Measurements from ENCODE around the gene DBH. TPM values are rescaled to one million over a fixed set of nuclear protein-coding genes. Genes with fewer than 3 reads are reported as not detected.

The DBH gene
- total RNA-seq, 1 donor from 2014 or later: not detected

DNA sequence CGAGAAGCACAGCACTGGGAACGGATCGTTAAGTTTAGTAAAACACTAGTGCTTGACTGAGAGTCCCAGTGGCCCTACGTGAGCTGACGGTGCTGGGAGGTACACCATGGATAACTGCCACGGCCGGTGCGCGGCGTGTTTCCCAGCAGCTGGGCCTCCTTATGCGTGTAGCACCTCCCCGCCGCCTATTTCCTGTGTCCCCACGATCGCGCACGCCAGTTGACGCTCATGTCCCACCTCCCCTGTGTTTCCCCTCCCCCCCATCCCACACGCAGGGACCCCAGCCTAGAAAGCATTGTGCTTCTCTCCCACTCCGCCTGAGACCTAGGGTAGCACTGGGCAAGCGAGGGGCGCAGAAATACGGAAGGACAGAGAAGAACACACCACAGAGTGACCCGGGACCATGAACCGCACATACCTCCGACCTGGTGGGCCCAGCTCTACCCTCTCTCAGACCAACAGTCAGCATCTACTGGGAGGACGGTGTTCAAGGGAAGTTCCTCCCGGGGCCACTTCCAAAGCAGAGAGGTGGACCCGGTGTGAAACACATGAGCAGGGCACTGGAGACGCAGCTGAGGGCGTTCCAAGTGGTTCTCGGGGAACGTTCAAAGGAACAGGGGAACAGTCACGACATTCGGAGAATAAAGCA, 45.6 kb downstream of the DBH start:
- DNase-seq (ENCODE audit: low read depth, low spot score): no peak

DNA sequence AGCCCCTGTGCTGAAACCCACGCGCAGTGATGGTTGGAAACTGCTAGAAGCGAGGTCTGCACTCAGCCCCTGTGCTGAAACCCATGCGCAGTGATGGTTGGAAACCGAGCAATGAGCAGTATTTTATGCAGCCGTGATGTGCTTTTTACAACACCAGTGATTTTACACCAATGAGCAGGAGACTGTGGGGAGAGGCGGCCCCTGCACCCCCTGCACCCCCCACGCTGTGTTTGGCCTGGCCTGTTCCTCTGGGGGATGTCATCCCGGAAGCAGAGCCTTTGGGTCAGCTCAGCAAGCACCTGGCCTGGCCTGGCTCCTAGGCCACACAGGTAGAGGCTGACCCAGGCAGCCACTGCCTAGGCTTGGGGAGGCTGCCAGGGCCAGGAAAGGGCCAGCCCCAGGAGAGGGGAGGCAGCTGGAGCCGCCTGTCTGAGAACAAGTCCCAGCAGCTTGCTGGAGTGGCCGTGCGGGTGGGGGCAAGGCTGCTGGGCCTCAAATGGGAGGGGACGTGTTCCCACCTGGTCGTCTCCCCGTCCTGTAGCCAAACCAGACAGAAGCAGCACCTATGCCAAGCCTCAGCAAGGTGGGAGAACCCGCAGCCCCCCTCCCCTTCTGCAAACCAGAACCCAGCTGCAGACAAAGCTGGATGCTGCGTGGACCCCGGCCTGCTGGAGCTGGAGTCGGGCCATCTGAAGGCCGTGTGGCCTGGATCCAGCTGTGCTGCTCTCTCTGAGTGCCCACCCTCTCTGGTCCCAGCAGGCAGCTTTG, 46.8 kb downstream of the DBH start:
- DNase-seq (ENCODE audit: low read depth, low spot score): no peak

DNA sequence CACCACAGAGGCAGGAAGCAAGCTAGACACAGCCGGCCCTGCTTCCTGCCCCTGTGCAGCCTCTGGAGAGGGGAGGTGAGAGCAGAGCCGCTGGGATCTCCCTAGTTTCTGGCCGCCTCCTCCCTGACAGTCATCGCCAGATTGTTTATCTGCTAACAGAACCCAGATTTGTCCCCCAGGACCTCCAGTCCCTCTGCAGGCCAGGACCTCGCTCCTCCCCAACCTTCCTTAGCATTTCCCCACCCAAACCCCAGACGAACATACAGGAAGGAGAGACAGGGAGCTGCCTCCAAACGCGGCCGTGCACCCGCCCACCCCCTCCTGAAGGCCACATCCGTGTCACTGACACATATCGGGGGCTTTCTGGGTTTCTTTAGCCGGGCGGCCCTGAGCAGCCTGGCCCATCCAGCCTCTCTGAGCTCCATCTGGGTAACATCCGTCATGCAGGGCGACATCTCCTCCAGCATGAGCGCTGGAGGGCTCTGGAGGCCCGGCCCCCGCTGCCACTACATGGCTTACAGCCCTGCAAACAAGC, 47.5 kb downstream of the DBH start:
- no peak for DNase-seq (ENCODE audit: low read depth, low spot score)

DNA sequence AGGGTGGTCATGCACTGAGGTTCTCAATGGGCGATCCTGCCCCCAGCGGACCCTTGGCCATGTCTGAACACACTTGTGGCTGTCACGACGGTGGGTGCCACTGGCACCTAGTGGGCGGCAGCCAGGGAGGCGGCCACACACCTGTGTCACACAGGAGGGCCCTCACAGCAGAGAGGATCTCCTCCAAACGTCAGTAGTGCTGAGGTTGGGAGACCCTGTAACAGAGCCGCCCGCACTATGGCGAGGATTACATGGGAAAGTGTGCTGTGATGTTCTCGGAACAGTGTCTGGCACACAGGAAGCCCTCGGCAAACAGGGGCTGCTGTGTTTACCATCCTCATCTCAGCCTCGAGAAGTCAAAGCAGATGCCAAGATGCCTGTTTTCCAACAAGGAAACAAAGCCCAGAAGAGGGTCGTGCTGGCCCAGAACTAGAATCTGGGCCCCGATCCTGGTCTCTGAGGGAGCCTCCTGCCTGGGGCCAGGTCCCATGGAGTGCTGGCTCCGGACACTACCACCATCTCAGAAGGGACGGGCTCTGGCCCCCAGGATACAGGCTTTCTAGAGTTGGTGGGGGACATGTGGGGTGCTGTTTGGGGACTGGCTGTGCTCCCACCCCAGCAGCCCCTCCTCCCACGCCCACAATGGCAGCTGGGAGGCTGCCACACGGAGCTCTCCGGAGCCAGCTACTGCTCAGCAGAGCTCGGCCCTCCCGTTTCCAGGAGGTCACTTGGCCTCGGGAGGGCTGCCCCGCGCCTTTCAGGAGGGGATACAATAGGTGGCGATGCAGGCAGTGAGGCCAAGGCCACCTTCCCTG, 48.2 kb downstream of the DBH start:
- no peak for DNase-seq (ENCODE audit: low read depth, low spot score)

DNA sequence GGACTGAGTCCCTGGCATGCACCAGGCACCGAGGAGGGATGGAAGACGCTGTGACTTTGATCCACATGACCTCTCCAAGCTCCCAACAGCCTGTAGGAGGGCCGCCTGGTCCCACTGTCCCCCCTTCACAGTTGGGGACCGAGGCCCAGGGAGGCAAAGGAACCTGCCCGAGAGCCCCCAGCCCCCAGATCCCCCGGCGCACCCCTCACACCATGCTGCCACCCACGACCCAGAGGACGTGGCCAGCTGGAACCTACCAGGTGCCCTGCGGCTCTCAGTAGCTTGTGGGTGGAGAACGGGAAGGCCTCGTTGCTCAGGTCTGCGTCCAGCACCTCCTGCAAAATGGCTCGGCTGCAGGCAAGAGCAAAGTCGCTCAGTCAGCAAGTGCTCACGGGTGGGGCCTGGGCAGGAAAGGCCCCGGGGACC, 48.8 kb downstream of the DBH start:
- DNase-seq (ENCODE audit: low read depth, low spot score): no peak

DNA sequence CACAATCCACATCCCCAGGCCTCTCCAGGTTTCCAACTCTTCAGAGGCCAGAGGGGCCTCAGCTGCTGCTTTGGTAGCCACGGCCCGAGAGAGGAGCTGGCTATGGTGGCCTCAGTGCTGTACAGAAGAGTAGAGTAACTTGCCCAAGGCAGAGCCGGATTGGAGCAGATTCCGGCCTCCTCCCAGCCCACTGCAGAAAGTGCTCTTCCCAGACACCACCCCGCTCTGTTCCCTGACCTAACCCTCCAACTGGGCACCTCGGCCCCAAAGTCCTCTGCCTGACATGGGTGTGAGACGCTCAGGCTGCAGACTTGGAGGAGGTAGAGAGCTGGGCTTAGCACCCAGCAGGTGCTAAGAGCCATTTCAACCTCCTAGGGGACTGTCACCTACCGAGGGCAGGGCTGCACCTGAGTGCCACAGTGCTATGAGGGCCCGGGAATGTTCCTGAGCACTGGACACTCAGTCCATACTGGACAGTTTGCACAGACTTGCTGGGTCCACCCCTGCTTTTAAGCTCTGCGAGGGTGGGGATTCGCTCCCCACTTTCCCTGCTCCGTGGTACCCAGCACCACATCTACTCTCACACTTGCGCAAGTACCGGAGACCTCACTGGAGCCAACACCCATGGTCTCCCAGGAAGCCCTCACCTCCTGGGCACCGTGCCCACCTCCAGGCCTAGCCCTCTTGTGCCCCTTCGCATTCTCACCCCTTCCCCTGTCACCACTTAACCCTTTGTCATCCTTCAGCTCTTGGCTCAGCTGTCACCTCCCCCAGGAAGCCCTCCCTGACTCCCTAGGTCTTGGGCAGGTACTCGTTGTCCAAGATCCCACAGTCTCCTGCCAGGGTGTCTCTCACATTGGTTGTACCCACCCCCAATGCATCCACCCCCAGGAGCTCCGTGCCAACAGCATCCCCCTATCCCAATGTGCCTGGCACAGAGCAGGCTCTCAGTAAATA, 49.8 kb downstream of the DBH start:
- DNase-seq (ENCODE audit: low read depth, low spot score): no peak

DNA sequence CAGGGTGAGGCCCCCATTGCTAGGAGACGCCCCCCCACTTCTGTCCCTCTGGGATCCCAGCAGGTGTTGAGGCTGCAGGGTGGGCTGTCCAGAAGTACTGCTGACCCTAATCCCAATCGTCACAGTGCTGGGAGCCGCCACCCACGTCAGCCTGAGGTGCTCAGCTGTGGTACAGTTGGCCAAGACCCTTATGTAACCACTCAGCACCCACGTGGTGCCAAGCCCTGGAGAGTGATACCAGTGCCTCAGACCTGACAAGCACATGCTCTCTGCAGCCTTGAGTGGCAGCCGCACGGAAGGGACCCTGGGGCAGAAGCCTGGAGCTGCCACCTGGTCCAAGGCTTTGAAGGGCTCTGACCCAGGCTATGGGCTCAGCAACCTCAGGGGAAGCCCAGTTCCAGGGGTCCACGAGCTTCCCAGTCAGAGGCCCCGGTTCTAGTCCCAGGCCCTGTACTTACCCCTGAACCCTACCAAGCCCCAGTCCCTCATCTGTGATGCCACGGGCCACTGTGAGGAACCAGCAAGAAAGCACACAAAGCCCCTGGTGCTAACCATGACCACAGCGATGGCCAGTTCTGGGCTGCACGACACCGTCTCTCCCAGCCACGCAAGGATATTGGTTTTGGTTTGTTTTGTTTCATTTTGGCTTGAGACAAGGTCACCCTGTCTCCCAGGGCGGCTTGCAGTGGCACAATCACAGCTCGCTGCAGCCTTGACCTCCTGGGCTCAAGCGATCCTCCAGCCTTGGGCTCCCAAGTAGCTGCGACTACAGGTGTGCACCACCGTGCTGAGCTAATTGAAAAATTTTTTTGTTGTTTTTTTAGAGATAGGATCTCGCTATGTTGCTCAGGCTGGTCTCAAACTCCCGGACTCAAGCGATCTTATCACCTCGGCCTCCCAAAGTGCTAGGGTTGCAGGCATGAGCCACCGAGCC, 50.7 kb downstream of the DBH start:
- no peak for DNase-seq (ENCODE audit: low read depth, low spot score)

DNA sequence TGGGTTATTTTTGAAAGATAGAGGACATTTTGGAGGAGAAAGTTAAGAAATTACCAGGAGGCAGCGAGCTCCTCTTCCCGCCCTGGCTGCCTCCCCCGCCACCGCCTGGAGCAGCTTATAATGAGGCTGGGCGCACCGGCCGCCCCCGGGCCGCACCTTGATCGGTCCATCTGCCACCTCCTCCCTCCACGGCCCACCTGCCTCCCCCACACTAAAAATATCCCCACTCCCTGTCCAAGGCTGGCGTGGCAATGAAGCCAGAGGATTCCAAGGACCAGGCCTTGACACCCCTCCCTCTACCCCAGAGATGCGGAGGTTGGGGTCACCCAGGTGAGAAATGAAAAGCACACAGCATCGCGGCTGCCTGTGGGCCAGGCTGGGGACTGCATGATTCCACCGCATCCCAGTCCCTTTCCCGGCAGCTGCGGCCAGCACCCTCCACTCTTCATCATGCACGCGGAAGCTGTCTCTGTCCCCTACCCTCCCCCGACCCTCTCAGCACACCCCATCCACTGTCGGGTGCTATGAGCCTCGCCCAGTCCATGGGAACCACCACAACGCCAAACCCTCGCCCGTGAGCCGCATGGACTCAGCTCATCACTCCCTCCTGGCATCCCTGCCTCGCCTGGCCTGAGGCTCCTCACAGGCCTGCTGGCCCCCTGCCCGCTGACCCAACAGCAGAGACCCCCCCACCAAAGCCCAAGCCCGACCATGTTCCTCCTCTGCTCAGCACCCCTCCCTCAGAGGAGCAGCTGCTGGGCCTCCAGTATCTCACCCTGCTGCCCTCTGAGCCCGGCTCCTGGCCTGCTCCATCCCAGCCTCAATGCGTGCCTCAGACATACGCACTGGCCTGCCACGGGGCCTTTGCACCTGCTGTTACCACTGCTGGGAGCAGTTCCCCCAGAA, 51.9 kb downstream of the DBH start:
- no peak for DNase-seq (ENCODE audit: low read depth, low spot score)

DNA sequence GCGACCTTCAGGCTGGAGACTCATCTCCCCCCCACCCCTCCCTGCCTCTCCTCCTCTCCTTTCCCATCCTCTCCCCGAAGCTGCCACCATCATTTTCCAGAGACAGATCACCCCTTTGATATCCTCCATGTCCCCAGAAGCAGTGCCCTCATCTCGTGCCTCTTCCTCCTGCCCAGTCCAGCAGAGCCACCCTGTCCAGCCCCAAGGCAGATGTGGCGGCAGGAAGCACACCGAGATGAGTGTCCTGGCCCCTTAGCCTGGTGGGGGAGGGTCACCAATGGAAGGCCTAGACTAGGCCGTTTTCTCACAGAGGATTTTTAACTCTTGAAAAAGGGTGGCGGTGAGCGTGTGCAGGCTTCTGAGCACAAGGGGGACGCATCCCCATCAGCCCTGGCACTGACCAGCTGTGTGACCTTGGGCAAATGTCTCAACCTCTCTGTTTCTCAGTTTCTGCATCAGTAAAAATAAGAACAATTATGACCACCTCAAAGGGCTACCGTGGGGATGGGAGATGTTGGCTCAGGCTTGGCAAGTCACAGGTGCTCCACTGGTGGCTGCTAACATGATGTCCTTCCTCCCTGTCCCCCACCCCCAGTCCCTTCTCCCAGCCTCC, 53.1 kb downstream of the DBH start:
- DNase-seq (ENCODE audit: low read depth, low spot score): no peak

DNA sequence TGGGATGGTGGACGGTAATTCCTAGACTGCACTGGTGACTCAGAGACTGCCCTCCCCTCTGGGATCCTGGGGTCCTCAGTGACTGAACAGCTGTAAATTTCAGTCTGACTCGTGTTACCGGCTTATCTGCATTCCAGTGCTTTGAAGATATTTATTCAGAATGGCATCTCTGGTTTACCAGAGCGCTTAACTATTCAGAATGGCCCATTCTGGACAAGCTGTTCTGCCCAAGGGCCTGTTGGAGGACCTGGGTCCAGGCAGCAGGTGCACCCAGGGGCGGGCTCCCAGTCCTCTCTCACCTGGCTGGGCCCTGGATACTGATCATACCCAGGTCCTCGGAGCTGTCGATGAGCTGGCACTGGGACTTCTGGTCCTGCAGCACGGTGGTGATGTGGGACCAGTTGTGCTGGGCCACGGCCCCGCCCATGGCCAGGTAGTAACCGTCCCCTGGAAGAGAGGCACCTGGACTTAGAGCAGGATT, 54.0 kb downstream of the DBH start:
- no peak for DNase-seq (ENCODE audit: low read depth, low spot score)

DNA sequence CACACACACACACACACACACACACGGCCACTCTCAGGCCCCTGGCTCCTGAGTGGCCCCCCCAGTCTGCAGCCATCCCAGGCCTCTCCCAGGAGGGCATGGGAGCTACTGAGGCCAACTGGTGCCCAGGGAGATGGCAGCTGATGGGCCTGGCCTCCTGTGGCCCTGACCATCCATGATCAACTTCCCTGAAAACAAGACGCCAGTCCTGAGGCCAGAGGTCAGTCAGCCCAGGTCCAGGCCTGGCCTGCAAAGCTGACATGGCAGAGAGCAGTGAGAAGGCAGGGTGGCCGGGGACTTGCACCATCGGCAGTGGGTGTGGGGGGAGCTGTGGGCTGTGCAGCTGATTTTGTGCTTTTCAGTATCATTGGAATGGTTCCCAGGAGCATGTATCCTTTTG, 55.0 kb downstream of the DBH start:
- DNase-seq (ENCODE audit: low read depth, low spot score): no peak

DNA sequence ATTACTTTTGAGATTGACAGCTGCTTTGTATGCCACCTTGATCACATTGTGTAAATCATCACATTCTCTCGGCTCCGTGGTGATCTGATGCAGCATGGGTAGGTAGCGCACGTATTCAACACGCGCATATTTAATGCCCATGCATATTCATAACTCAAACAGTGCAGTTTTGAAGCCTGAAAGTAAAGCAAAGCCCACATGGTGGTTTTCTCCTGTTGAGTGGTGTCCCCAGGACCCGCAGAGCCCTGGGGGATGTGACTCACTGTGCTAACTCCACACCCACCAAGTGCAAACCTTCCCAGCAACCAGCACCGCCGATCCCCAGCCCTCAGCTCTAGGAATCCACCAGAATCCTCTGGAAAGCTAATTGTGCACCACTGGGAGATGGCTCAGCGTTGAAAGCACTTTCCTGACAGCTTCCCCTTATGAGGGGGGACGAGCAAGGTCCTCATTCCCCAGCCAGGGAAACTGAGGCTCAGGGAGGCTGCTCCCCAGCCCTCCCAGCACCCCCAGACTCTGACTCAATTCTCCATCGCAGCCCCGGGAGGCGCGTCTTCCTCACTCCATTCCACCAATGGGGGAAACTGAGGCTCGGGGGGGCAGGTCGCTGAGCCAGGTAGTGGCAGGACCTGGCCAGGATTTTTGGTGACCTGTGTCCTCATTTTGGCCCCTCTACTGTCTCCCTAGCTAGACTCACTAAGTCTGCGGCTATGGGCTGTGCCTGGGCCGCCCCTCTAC, 55.6 kb downstream of the DBH start:
- no peak for DNase-seq (ENCODE audit: low read depth, low spot score)

DNA sequence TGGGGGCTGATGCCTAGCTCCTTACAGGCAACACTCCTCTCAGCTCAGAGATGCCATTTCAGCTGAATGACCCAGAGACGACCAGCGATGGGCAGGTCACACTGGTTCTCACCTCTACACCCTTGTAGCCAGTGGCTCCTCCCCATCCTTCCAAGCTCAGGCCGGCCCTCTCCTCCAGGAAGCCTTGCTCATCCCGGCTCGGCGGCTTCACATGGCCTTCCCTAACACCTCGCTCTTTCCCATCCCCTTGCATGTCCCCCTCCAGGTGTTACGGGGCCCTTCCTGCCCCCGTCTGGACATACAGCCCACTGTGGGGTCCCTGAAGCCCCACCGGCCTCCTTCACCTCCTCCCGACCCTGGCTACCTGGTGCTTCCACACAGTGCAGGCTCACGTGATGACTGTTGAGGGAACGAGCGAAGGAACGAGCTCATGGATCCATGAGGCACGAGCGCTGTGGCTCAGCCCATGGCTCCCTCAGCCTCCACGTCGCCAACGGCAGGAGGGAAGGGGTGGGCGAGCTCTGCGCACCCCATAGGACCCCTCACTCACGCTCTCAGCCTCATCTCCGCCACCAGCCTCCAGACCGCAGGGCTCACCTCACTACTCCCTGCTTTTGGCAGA, 56.3 kb downstream of the DBH start:
- DNase-seq (ENCODE audit: low read depth, low spot score): no peak

DNA sequence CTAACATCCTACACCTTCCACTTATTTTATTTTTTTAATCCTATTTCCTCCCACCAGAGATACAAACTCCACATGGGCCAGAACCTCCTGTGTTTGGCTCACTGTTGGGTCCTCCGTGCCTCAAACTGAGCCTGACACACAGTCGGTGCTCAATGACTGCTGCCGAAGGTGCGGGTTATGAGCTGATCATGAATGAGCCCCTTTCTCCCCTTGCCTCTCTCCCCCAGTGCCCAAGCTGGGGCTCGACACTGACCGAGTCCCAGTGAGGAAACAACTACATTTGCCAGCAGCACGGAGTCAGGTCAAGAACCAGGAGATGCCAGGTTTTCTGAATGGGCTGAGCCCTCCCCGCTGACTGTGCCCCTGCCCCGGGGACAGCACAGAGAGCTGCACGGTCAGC, 57.0 kb downstream of the DBH start:
- no peak for DNase-seq (ENCODE audit: low read depth, low spot score)

DNA sequence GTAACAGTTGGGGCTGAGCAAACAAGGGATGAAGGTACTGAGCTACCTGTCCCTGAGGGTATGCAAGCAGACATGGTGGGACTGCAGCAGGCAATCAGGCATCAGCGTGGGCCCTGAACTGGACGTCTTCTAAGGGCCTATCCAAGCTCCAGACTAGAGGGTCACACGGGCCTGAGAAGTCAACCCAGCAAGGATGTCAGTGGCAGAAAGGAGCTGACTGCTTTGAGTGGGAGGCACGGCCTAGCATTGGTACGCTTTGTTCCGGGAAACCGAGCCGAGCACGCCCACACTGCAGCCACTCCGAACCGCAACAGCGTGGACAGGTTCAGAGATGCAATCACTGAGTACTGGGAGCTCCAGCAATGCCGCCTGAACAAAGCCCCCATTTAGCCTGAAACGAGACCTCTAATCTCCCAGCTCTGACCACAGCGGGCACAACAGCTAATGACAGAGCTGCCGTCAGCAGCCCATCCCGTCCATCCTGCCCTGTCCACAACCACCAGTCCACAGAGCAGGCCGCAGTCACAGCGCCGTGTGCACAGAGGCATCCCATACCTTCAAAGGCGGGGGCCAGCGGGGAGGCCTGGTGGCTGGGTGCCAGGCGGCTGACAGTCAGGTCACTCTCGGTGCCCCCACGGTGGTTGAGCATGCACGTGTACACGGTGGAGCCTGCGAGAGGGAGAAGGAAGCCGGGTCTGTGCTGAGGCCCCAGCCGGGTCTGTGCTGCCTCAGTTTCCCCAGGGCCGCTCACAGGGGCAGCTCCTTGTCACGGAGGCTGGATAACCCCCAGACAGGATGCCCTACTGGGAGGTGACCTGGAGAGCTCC, 57.8 kb downstream of the DBH start:
- DNase-seq (ENCODE audit: low read depth, low spot score): no peak

DNA sequence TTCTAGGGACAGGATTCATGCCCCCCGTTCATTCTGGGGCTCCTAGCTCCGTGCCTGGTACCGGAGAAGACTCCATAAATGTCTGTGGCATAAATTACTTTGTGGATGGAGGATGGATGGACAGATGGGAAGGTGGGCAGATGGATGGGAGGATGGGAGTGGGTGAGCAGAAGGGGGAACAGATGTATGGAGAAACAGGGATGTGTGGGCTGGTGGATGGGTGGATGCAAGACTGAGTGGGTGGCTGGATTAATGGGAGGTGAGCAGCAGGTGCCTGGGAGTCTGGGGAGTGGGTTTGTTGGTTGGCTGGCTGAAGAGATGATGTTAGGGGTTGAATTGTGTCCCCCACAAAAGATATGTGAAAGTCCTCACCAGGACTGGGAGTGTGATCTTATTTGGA, 58.5 kb downstream of the DBH start:
- DNase-seq (ENCODE audit: low read depth, low spot score): no peak

Measured in pulmonary artery endothelial cell (primary cell).